ENCODE results near the gene INF2. TPM values are rescaled to one million over a fixed set of nuclear protein-coding genes. Genes with fewer than 3 reads are reported as not detected.
A peak's percentile ranks its signal among the peaks of the same experiment; 100 is the strongest.

INF2 gene
- total and polyA plus RNA-seq, 5 experiments from 2014 or later, result 1.8 to 121 (median 7.6) TPM

GRCh38 chr14:104712881-104713734 is 23.7 kb downstream of the INF2 start:
- Mint-ChIP-seq H3K9me3 (no peaks in the 10 kb centered on the region), H3K27ac (no peak overlapping the region), H3K36me3 (peaks cover 0 to 25% (median 0%) of the 10 kb centered on the region in 3 donors), H3K27me3 (no peaks in the 10 kb centered on the region), H3K4me3 (no peak overlapping the region), H3K4me1 (peaks cover 2 to 6% (median 2%) of the 10 kb centered on the region in 4 donors)
- DNase-seq, result no peak
- no peak for ATAC-seq
- POLR2A ChIA-PET, result no interaction called here

- Mint-ChIP-seq H3K27me3 (no peaks in the 10 kb centered on the region), H3K4me1 (no peaks in the 10 kb centered on the region), H3K9me3 (no peaks in the 10 kb centered on the region), H3K4me3 (no peak overlapping the region), H3K36me3 (peaks cover 0 to 25% (median 0%) of the 10 kb centered on the region in 3 donors), H3K27ac (no peak overlapping the region)
- ATAC-seq (no peak), DNase-seq (no peak)
- POLR2A ChIA-PET, result no interaction called here
Observed at GRCh38 chr14:104714066-104714465, 24.6 kb downstream of the INF2 start.

GRCh38 chr14:104714681-104715080 is 25.3 kb downstream of the INF2 start:
- Mint-ChIP-seq H3K27ac (no peak overlapping the region), H3K9me3 (no peaks in the 10 kb centered on the region), H3K4me1 (no peaks in the 10 kb centered on the region), H3K27me3 (no peaks in the 10 kb centered on the region), H3K4me3 (no peak overlapping the region), H3K36me3 (peaks cover 0 to 25% (median 0%) of the 10 kb centered on the region in 3 donors)
- POLR2A ChIA-PET, result no interaction called here
- ATAC-seq (no peak), DNase-seq (no peak)

GRCh38 chr14:104715416-104715815 is 26.0 kb downstream of the INF2 start:
- DNase-seq, result no peak
- Mint-ChIP-seq H3K4me1 (peaks cover 0 to 2% (median 0%) of the 10 kb centered on the region in 4 donors), H3K27me3 (no peaks in the 10 kb centered on the region), H3K9me3 (no peaks in the 10 kb centered on the region), H3K36me3 (peaks cover 0 to 28% (median 0%) of the 10 kb centered on the region in 3 donors), H3K27ac (peak overlapping the region in 1 of 10 donors; percentile 24), H3K4me3 (no peak overlapping the region)
- POLR2A ChIA-PET, result no interaction called here
- ATAC-seq, result no peak

- Mint-ChIP-seq H3K4me3 (no peak overlapping the region), H3K4me1 (peaks cover 0 to 2% (median 0%) of the 10 kb centered on the region in 4 donors), H3K27ac (peak overlapping the region in 1 of 10 donors; percentile 24), H3K27me3 (no peaks in the 10 kb centered on the region), H3K36me3 (peaks cover 0 to 28% (median 0%) of the 10 kb centered on the region in 3 donors), H3K9me3 (no peaks in the 10 kb centered on the region)
- POLR2A ChIA-PET, result no interaction called here
- ATAC-seq, result no peak
- DNase-seq, result no peak
Observed at GRCh38 chr14:104715871-104716270, 26.5 kb downstream of the INF2 start.

GRCh38 chr14:104717137-104717536 is 27.7 kb downstream of the INF2 start:
- Mint-ChIP-seq H3K4me3 (no peak overlapping the region), H3K27me3 (no peaks in the 10 kb centered on the region), H3K27ac (peak overlapping the region in 2 of 10 donors; percentile 25 to 31), H3K9me3 (no peaks in the 10 kb centered on the region), H3K4me1 (peaks cover 0 to 2% (median 0%) of the 10 kb centered on the region in 4 donors), H3K36me3 (peaks cover 0 to 28% (median 0%) of the 10 kb centered on the region in 3 donors)
- POLR2A ChIA-PET, result no interaction called here
- ATAC-seq (no peak), DNase-seq (no peak)

GRCh38 chr14:104717646-104718045 is 28.2 kb downstream of the INF2 start:
- Mint-ChIP-seq H3K27me3 (no peaks in the 10 kb centered on the region), H3K9me3 (no peaks in the 10 kb centered on the region), H3K36me3 (peaks cover 0 to 28% (median 0%) of the 10 kb centered on the region in 3 donors), H3K27ac (peak overlapping the region in 1 of 10 donors; percentile 25), H3K4me1 (peaks cover 0 to 2% (median 0%) of the 10 kb centered on the region in 4 donors), H3K4me3 (no peak overlapping the region)
- POLR2A ChIA-PET, result no interaction called here
- DNase-seq (no peak), ATAC-seq (no peak)

GRCh38 chr14:104718147-104718546 is 28.7 kb downstream of the INF2 start:
- POLR2A ChIA-PET, result no interaction called here
- H3K9me3 Mint-ChIP-seq, result no peaks in the 10 kb centered on the region
- no peak for ATAC-seq
- DNase-seq, result no peak
- peaks cover 0 to 2% (median 0%) of the 10 kb centered on the region in 4 donors for H3K4me1 Mint-ChIP-seq
- H3K27me3 Mint-ChIP-seq, result no peaks in the 10 kb centered on the region
- H3K4me3 Mint-ChIP-seq, result no peak overlapping the region
- peaks cover 0 to 26% (median 0%) of the 10 kb centered on the region in 3 donors for H3K36me3 Mint-ChIP-seq
- H3K27ac Mint-ChIP-seq, result no peak overlapping the region

- H3K9me3 Mint-ChIP-seq, result no peaks in the 10 kb centered on the region
- peaks cover 0 to 21% (median 0%) of the 10 kb centered on the region in 3 donors for H3K36me3 Mint-ChIP-seq
- POLR2A ChIA-PET, result interaction anchor here (0.8 kb wide), 1 partner anchor 33 kb away, joined by 4 read pairs; no protein-coding TSS in a partner anchor
- no peaks in the 10 kb centered on the region for H3K27me3 Mint-ChIP-seq
- H3K4me3 Mint-ChIP-seq, result no peak overlapping the region
- no peak overlapping the region for H3K27ac Mint-ChIP-seq
- H3K4me1 Mint-ChIP-seq, result peaks cover 0 to 2% (median 0%) of the 10 kb centered on the region in 4 donors
- ATAC-seq (no peak), DNase-seq (no peak)
Observed at GRCh38 chr14:104718871-104719270, 29.5 kb downstream of the INF2 start.

- Mint-ChIP-seq H3K27ac (no peak overlapping the region), H3K4me3 (no peak overlapping the region), H3K36me3 (peaks cover 0 to 16% (median 0%) of the 10 kb centered on the region in 3 donors), H3K9me3 (no peaks in the 10 kb centered on the region), H3K4me1 (peaks cover 0 to 2% (median 0%) of the 10 kb centered on the region in 4 donors), H3K27me3 (no peaks in the 10 kb centered on the region)
- POLR2A ChIA-PET, result interaction anchor here (0.8 kb wide), 1 partner anchor 33 kb away, joined by 4 read pairs; no protein-coding TSS in a partner anchor
- no peak for ATAC-seq
- no peak for DNase-seq
Observed at GRCh38 chr14:104719343-104719742, 29.9 kb downstream of the INF2 start.

GRCh38 chr14:104721505-104722431 is 32.4 kb downstream of the INF2 start:
- ATAC-seq, result no peak
- no peak for DNase-seq
- Mint-ChIP-seq H3K4me1 (peaks cover 0 to 5% (median 2%) of the 10 kb centered on the region in 4 donors), H3K9me3 (no peaks in the 10 kb centered on the region), H3K4me3 (peak overlapping the region in 3 of 10 donors; percentile 18 to 41 (median 40)), H3K27me3 (no peaks in the 10 kb centered on the region), H3K36me3 (peaks cover 0 to 6% (median 0%) of the 10 kb centered on the region in 3 donors), H3K27ac (peak overlapping the region in 2 of 10 donors; percentile 49 to 62)
- POLR2A ChIA-PET, result interaction anchor here (1.0 to 2.3 kb wide), 2 partner anchors 23 to 31 kb away, joined by 3 to 7 read pairs; partner anchors contain the start of gene SIVA1

GRCh38 chr14:104722938-104723650 is 33.7 kb downstream of the INF2 start:
- POLR2A ChIA-PET, result interaction anchor here (1.0 to 2.3 kb wide), 4 partner anchors 24 to 102 kb away, joined by 3 to 7 read pairs (median 5); partner anchors contain the start of gene SIVA1
- Mint-ChIP-seq H3K4me3 (peak overlapping the region in 5 of 10 donors; percentile 8 to 70 (median 47)), H3K27me3 (no peaks in the 10 kb centered on the region), H3K27ac (peak overlapping the region in 1 of 10 donors; percentile 25), H3K9me3 (no peaks in the 10 kb centered on the region), H3K36me3 (peaks cover 0 to 3% (median 0%) of the 10 kb centered on the region in 3 donors), H3K4me1 (peaks cover 0 to 5% (median 4%) of the 10 kb centered on the region in 4 donors)
- ATAC-seq (no peak), DNase-seq (no peak)
